NCI-H1436 (cell line): ENCODE data around the gene C3orf22.
A peak's percentile ranks its signal among the peaks of the same experiment; 100 is the strongest.
"Not testable (repeated sequence)": the region's sequence is repeated elsewhere in the genome, so short reads cannot be mapped to it uniquely, and the experiment has no call there.

Experiments used
- DNase-seq: peaks from one replicate; lab custom pipeline; 2025; lab: John Stamatoyannopoulos, UW

Gene C3orf22, protein sequence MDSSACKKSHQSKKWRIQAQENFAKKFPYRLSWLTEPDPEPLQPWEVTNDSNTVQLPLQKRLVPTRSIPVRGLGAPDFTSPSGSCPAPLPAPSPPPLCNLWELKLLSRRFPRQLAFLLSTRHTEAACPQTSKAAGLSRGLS

DNA sequence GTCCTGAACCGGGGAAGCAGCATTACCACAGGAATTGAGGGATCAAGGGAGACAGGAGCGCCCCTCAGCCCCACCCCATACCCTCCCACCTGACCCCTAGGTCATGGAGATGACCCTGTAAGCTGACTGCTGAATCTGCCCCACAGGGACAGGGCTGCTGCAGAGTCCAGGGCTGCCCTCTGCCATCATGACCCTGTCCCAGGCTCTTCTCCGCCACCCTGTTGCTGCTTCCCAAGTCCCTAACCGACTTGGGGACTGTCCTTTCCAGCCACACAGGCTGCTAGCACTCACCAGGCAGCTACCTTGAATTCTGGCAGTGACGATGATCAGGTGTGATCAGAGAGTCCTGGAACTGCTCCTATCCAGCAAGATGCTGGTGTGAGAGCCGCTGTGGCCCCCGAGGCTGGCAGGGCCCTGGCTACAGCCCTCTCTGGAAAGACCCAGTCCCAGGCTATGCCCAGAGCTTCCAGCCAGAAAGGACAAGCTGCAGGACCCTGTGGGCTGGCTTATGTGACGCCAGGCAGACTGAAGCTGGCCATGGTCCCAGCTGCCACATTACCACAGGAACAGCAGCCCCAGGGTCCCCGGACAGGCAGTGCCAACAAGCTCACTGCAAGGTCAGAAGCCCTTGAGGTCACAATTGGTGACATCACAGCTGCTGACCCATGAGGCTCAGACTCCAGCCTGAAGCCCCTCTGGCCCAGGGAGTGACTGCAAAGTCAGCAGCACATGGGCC lies at the start of gene C3orf22:
TSS of gene C3orf22 (minus strand) at position 597 of the 736 bp plus-strand sequence. CDS start 5,542 bp downstream, outside the sequence.
- DNase-seq: no peak

DNA sequence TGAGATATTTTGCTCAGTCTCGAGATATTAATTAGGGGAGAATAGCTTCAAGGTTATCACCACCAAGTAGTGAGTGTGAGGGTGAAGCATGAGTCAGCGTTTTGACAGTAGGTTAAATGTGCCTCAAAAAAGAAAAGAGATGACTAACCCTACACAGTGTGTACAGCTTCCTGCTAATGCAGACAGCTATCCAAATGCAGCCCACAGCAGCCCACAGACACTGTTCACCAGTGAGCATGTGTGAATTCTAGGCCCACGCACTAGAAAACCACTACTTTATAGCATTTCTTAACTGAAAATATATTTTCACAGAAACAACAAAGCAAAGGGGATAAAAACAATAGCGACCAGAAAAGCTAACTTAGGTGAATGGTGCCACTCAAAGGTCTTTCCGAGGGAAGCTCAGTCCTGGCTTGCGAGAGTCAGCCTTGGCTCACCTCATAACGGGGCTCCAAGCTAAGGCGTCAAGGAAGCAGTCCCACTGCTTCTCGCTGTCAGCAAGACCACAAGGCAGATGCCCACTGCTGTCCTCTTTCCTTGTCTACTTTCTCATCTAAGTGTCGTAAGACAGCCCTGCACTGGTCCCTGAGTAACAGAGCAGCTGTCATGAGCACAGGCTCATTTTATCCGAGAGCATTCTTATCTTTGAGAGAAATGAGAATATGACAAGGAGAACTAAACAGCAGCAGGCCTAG lies 48.6 kb upstream of the C3orf22 start:
- no peak for DNase-seq

DNA sequence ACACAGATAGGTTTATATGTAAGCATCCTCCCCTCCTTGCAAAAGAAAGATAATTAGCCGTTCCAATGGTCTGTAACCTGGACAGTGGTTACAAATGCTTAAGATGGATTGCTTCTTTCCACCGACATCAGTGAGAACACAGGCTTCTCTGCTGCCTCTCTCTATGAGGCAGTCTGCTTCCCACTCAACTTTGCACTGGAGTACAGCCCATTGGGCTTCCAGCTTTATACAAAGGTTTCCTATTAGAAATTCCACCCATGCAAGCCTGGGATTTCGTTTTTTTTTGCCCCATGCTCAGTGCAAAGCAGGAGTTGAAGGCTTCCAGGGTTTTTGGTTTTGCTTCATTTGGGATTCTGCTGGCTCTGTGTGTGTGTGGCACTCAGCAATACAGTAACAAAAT lies 47.3 kb upstream of the C3orf22 start:
- no peak for DNase-seq

DNA sequence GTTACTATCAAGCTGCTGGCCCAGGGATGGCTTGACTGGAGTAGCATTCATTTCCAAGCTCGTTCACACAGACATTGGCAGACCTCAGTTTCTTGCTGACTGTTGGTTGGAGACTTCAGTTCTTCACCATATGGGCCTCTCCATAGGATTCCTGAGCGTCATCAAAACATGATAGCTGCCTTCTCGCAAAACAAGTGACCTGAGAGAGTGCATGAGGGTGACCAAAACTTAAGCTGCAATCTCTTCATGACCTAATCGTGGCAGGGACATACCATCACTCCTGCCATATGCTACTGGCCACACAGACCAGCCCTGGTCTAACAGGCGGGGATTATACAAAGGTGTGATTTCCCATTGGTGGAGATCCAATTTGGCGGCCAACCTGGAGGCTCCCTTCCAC lies 46.0 kb upstream of the C3orf22 start:
- no peak for DNase-seq

DNA sequence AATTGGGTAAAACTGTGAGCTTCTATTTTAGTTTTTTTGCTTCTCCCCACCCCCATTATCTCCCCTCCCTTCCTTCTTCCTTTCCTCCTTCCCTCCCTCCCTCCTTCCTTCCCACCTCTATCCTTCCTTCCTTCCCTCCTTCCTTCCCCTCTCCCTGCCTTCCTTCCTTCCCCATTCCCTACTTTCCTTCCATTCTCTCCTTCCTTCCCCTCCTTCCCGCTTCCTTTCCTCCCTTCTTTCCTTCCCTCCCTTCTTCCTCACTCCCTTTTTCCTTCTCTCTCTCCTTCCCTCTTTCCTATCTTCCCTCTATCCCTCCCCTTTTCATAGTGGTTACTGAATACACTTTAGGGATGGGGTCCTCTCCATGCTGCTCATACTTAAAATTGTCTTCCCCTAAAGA lies 40.4 kb upstream of the C3orf22 start:
- DNase-seq: no peak

DNA sequence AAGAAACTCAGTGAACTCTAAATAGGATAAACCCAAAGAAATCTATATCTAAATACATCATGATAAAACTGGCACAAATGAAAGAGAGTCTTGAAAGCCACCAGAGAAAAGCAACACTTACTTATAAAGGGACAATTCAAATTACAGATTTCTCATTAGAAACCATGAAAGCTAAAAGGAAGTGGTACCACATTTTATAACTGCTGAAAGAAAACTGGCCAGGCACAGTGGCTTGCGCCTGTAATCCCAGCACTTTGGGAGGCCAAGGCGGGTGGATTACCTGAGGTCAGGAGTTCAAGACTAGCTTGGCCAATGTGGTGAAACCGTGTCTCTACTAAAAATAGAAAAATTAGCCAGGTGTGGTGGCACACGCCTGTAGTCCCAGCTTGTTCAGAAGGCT lies 36.7 kb upstream of the C3orf22 start:
- not testable (repeated sequence) for DNase-seq

DNA sequence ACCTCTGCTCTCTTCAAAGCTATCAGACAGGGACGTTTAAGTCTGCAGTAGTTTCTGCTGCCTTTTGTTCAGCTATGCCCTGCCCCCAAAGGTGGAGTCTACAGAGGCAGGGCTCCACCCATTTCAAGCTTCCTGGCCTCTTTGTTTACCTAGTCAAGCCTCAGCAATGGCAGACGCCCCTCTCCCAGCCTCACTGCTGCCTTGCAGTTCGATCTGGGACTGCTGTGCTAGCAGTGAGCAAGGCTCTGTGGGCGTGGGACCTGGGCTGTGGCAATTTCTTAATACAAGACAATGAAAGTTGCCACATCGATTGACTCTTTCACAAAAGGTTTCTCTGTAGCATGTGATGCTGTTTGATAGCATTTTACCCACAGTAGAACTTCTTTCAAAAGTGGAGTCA lies 32.8 kb upstream of the C3orf22 start:
- not testable (repeated sequence) for DNase-seq

DNA sequence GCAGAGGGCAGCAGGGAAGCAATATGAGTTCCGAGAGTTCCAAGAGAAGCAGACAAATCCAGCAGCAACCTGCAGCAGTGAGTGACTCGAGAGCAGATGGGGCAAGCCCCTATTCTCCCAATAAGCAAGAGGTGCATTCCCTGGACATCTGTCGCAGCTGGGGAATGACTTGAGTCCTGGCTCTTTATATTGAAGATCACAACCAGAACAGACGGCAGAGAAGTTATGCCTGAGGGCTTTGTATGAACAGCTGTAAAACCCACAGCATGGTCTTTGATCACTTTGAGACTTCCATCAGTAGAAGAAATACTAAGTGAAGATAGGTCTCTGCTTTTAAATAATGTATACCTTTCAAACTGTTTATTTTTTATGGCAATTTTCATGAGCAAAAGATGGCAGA lies 23.6 kb upstream of the C3orf22 start:
- no peak for DNase-seq

DNA sequence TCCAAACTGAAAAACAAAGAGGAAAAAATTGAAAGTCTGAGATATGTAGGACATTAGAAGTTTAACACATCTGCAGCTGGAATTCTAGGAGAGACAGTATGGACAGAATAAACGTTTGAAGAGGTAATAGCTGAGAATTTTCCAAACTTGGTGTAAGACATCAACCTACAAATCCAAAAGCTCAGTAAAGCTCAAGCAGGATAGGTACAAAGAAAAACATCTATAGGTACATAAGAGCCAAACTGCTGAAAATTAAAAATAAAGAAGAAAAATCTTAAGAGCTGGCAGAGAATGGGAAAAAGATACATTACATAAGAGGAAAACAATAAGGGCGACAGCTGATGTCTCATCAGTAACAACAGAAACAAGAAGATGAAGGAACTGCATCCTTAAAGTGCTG lies 22.8 kb upstream of the C3orf22 start:
- no peak for DNase-seq

DNA sequence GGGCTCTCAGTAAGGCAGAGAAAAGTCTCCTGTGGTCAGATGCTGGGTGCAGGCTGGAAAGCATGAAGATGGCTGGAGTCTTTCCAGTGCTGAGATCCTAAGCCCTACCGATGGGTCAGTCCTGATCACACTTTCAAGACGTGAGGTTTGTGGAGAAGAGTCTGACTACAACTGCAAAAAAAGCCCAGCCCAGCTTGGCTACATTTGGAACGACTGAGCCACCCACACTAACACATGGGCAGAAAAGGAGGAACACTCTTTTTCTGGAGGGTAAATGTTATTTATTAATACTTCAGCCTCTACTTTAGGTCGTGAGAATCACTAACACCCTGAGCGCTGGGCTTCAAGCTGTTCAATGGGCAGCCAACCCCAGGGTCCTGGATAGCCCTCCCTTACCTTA lies 22.0 kb upstream of the C3orf22 start:
- DNase-seq: no peak

DNA sequence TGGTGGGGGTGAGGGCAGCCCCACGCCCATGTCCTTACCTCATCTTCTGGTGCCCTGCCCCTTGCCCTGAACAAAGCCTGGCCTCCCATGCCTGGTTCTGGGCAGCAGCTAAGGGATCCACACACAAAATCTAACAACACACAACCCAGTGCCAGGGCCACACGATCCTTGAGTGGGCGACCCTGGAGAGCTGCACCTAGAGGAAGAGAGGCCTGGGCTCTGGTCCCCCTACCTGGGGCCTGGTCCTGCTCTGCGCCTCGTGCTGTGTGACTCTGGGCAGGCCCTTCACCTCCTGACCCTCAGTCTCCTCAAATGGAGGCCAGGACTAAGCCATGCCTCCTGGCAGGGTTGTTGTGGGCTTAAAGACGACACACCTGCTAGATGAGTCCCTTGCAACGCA lies 20.0 kb upstream of the C3orf22 start:
- no peak for DNase-seq

DNA sequence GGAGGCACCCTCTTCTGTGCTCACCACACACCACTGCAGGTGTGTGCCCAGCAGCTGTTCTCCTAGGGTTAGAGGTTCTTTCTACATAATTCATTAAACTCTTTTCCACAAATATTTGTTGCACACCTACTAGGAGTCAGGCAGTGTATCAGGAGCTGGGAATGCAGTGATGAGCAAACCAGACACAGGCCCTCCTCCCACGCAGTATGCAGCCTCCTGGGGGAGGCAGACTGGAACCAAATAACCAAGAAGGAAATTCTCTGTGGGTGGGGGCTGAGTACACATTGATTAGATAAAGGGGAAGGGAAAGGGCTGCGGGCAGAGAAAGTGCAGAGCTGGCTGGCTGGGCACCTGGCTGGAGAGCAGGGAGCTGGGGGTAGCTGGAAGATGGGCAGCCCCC lies 18.5 kb upstream of the C3orf22 start:
- no peak for DNase-seq

DNA sequence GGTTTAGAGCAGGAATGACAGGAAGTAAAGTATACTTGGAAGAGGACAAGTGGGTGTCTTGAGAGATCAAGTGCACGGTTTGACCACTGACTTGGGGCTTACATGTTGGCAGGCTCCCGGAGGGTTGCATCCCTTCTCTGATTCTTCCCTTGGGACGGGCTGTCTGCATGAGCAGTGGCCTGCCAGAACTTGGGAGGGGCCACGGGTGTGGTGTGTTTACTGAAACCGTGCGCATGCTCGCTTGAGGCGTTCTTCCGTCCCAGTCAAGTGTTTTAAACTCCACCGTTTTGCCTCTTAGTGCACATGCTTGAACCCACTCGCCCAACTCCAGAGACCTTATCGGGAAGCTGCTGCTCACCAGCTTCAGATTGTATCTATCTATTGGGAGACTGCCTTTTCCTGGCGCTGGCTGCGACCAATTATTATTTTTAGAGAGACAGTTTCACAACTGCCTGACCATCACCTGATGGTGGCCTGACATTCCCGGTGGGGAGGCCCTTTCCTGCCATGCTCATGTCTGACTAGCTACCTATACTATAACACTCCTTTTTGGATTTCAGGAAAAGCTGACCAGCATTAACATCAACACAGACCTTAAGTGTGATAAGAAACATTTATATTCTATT lies 14.9 kb upstream of the C3orf22 start:
- peak; percentile 6 for DNase-seq

DNA sequence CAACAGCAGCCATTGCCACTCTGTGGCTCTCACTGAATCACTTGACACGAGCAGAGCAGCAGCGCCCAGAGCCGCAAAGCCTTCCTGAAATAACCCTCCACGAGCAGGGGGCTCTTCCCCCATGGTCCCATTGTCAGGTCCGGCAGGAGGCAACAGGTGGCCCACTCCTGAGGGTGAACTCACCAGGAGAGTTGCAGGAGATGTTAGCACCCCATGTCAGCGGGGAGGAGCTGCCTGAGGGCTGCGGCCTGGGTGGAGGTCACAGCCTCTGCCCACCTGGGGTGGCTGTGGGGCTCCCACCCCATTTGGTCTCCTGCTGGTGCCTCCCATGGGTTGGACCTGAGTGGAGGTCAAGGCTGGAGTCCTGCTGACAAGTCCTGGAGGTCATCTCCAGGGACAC lies 12.3 kb upstream of the C3orf22 start:
- no peak for DNase-seq

DNA sequence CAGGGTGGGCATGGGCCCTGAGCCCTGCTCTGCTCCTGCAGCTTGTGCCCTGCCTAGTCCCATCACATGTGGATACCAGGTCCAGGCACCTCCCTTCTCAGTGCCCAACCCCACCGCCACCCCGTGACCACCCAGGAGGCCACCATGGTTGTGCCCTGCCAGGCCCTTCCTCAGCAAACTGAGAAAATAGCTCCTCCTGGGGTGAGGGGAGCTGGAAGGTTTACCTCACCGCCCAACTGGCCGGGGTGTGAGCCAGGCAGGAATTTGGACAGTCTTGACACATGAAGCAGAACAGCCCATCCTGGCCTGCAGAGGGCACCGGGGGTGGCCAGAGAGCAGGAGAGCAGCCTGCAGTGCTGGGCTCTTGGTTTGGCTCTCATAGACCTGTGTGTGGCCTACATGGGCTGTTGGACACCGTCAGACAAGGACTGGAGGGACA lies 11.4 kb upstream of the C3orf22 start:
- no peak for DNase-seq

DNA sequence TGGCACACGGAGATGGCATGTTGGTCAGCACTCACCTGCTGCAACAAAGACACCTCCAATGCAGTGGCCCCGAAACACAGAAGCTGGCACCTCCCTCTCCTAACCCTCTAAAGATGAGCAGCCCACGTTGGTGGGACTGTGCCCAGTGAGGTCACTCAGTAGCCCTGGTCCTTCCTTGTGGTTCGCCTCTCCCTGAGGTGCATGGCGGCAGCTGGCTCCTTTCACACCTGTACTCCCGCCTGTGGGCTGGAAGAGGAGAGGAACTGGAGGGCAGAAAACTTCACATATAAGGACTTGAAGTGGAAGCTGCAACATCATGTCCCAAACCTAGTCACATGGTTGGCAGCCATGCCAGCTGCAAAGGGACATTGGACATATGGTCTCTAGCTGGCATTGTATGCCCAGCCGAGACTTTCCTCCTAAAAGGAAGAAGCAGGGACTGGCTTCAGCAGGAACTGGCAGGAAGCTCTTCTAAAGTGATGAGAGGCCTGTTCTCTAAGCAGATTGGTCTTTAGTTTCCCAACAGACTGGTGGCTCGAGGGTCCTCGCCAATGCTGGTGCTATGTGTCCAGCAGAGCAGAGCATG lies 10.8 kb upstream of the C3orf22 start:
- no peak for DNase-seq

DNA sequence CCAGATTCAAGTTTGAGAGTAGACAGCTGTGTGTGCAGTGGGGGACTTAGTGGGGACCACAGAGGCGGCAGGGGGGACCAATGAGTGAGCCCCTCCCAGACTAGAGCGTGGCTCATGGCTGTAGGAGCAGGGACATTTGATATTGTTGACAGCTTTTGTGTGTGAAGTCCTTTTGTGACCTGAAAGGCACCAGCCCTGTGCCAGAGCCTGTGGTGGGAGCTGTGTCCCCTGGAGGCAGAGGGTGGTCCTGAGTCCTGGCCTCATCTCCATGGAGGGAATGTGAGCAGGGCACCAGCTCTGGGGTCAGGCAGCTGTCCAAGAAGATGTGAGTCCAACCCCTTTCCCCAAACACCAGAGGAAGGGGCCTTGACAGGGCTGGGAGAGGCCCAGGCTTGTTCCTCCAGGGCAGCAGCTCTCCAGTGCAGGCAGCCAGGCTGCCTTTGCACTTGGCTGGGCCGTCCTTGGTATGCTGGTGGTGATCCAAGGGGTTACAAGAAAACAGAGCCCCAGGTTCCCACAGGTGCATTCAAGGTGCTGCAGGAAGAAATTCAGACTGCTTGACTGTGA lies 10.1 kb upstream of the C3orf22 start:
- no peak for DNase-seq

DNA sequence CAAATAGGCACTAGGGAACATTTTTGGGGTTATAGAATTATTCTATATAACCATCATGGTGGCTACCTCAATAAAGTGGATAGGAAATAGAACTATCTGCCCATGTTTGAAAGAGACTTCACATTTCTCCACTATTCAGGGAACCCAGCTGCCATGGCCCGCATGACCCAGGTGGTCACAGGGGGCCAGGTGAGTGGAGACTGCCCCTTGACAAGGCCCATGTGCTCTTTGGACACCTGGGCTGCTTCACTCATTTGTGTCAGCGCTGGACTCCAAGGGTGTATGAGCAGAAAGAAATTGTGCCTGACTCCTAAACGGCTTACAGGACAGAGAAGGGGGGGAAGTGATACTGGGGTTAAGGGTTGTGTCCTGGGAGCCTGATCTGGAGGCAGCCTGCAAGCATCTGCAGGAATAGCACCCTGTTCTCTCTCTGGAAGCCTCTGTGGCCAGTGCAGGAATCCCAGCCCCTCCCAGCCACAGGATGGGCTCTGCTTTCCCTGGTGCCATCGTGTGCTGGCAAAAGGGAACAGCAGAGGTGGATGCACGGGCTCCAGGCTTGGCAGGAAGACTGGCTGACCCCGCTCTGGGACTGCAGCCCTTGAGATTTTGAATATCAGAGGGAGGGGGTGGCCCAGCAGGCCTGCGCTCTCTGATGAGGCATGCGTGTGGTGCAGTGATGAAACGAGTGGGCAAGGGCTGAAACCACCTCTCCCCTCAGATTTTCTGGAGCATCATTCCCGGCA lies 9.1 kb upstream of the C3orf22 start:
- DNase-seq: no peak

DNA sequence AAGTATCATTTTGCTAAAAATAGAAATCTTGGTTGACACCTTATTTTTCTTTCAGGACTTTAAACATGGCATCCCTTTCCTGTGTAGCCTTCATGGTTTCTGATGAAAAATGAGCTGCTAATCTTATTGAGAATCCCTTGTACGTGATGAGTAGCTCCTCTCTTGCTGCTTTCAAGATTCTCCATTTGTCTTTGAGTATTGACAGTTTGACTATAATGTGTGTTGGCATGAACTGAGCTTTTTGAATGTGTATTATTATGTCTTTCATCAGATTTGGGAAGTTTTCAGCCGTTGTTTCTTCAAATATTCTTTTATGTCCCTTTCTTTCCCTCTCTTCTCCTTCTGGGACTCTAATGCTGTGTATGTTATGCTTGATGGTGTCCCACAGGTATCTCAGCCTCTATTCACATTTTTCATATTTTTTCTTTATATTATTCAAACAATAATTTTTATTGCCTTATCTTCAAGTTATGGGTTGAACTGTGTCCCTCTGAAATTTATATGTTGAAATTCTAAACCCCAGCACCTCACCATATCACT lies 4.1 kb upstream of the C3orf22 start:
- DNase-seq: no peak

DNA sequence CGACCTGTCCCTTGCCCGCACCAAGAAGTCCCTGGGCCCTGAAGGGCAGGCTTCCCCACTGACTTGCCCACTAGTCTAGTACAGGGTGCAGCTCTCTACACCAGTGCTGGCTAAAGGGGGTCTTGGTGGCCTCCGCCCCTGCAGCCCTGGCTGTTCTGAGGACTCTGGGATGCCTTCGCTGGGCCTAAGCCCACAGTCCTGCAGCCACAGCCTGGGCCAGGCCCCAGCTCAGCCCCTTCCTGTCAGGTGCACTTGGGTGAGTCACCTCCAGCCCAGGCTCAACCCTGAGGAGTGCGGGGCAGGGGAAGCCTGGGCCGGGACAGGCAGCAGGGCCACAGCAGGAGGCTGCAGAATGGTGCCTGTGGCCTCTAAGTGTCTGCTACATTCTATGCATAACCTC lies 971 bp downstream of the C3orf22 start:
- DNase-seq: no peak

DNA sequence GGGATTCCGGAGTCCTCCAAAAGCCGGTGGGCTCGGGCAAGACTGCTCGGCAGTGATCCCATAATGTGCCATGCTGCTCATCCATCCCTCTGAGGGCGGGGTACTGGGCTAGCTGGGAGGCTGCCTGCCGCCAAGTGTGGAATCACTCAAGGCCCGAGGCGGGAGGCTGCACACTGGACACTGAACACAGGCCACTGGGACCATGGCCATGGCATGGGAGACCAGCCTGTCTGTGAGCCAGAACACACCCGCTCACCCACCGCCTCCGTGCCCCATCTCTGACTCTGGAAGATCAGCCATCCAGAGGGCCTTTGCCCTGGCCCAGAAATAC lies 1.4 kb downstream of the C3orf22 start:
- no peak for DNase-seq
